Activated CD8-positive, alpha-beta memory T cell treated with anti-CD3 and anti-CD28 coated beads, Interleukin-2, amount 50 U/mL, for 24 hours (primary cell): ENCODE measurements around the gene ST8SIA5.

Experiments used
- DNase-seq: peaks from one replicate; pipeline ENCODE4 v3.0.0-alpha.2; 2020; ENCODE audit errors: extremely low read depth

ST8SIA5 gene

DNA sequence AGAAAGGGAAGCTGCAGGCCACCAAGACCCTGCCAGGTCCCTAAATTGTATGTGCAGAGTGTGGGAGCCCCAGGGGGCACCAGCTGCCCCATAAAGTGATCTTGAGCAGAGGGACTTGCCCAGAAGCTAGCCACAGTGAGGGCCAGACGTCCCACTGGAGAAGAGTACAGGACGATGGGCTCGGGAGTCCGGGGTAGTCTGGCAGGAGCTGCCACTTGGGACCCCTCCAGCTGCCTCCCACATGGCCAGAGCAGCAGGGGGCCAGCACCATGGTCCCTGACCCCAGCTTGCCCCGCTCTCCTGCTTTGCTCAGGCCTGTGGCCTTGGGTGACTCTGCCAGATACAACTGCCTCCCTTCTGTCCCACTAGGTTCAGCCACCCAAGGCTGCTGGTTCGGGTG is 88.2 kb downstream of the ST8SIA5 start:
- no peak for DNase-seq

DNA sequence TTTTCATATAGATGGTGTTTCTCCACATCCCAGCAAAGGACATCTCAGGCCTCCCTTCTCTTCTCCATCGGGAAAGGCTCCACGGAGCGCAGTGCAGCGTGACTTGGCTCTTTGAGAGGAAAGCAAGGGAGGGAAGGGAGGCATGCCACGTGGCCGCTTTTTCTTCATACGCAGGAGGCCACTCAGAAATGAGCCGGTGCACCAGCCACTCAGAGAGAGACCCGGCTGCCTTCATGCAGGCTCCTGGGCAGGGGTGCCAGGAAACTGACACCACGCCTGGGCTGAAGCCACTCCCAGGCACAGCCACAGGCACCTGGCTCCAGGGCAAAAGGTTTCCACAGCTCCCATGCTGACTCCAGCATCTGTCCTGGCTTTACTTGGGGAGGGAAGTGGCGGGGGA is 88.7 kb downstream of the ST8SIA5 start:
- DNase-seq = no peak

DNA sequence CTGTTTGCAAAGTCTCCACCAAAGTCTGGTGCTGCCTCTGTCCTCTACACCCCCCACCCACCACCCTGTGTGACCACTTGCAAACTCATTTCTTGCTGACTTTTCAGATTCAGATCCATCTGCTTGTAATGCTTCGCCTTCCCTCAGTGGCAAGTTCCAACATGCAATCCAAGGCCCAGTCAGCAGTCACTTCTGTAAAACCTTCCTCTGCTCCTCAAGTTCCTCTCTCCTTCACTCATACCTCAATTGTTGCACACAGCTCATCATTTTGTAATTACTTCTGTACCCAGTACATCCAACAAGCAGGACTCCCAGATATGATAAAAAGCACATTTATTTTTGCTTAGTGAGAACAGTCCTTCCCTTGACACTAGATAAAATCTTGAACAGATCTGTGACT is 93.3 kb downstream of the ST8SIA5 start:
- DNase-seq = no peak

DNA sequence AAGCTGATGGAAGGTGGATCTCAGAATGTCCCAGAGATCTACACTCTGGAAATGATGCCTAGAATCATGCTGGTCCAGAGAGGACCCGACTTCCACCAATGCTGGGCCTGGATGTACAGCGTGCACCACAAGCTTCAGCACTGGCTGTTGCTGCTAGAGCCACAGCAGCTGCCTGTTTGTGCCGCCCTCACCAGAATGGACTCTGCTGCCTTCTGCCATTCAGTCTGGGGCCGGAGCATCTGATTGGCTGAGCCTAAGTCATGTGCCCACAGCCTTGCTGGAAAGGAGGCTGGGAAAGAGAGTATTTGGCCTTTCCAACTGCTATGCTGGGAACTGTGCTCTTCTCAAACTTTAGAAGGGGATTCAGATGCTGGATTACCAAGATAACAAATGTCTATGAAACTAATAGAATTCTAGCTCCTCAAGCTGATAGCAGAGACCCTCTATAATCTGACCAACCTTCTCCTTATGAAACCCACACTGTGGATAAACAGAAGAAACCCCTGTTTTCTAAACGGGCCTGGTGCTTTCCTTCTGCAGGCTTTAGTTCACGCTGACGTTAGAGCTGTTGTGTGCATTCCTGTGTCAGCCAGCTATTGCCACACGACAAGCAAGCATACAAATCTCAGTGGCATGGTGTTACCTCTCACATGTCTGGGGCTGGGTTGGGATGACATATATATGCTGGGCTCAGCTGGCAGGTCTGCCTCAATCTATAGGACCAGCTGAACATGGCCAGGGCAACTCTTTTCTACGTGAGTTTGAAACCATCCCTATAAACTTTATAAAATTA is 95.7 kb downstream of the ST8SIA5 start:
- no peak for DNase-seq

DNA sequence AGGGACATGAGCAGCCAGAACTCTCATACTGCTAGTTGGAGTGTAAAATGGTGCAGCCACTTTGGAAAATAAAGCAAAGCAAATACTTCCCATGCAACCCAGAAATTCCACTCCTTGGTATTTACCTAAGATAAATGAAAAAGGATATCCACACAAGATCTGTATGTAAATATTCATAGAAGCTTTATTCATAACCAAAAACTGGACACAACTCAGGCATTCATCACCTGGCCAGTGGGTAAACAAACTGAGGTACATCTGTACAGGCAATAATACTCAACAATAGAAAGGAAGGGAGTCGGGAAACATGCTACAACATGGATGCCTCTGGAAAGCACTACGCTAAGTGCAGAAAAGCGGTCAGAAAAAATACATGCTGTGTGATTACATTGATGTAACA is 97.4 kb downstream of the ST8SIA5 start:
- DNase-seq = no peak

DNA sequence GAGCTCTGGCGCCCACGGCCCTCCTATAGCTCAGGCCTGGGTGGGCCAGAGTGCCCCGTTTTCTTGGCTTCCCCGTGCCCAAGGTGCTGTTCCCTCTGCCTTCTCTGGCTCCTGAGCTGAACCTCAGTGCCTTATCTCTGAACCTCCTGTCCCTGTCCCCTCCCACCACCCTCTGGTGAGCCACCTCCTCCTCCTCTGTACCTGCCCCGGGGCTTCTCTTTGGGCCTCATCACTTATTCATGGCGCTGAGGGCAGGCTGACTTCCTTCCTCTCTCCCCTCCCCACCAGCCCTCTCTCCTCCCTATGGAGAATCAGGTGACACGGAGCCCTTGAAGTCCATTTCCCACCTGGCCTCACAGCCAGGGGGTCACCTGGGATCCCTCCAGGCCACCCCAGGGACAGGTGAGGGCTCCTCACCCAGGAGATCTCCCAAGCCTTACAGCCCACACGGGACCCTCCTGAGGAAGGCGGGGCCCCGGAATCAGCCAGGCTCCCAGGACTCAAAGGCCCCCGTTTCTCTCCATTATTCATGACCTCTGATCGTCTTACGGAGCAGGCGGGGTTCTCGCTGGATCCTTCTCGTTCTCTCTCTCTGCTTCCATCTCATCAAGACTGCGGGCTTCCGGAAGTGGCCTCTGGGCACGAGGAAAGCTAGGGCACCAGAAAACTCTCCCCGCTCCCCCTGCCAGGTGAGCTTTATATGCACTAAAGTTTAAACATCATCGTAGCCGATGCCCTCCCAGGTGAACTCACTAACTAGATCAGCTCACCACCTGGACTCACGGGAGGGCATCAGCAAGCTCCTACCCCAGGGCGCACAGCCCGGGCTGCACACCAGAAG is 99.5 kb downstream of the ST8SIA5 start, which contains the start of gene LOXHD1:
Gene LOXHD1 (minus strand): TSS at position 106 of the 841 bp plus-strand sequence. CDS start 187 bp downstream, outside the sequence.
- DNase-seq = no peak

DNA sequence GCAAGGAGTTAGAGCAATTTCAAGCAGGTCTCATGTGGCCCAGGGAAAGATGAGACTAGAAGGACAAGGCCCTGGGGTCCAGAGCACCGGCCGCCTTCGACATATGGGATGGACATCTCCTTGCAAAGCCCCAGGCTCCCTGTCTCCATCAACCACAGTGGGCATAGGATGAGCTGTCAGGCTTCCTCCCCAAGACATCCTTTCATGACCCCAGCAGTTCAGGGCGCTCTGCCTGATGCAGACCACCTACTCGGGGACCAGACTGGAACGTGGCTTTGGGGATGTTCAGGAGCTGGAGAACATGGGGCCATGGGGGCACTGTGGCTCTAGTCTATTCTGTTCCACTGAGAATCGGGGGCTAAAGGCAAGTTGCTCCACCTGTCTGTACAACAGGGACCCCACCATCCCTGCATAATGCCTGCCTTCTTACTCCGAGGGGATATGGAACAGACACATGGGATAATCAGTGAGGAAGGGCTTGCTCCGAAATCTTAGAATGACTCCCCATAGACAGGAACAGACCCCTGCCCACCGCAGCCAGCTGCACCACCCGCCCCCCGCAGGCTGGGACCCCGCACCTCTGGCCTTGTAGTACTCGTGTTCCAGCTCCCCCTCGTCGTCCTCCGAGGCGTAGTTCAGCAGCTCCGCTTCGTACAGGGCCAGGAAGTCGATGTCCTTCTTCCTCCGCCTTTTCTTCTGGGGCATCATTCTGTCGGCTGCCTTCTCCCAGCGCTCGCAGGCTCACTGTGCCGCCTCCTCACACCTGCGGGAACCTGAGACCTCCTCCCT is 100.3 kb downstream of the ST8SIA5 start:
- DNase-seq = no peak

DNA sequence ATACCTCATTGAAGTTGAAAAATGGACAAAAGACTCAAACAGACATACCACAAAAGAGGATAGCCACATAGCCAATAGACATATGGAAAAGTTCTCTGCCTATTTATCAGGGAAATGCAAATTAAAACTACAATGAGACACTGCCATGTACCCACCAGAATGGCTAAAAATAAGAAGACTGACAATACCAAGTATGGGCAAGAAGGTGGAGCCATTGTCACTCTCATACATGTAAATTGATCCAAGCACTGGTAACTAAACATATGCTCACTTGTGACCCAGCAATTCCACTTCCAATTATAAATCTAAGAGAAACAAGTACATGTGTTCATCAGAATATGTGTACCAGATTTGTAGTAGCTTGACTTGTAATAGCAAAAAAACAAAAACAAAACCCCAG is 104.5 kb downstream of the ST8SIA5 start:
- DNase-seq = no peak

DNA sequence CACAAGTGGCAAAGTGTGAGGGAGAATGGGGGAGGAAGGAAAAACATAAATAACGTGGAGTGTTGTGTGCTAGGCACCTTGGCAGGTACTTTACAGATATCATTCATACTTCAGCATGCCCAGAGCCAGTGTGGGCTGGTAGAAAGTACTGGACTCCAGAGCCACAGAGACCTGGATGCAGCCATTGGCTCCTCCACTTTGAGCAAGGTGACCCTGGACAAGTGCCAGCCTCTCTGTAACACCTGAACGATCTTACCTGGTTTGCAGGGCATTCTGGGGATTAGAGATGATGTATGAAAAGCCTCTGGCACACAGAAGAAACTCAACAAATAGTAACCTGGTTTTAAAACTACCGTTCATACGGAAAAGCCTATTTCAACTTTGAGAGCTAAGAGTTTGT is 106.2 kb downstream of the ST8SIA5 start:
- no peak for DNase-seq

DNA sequence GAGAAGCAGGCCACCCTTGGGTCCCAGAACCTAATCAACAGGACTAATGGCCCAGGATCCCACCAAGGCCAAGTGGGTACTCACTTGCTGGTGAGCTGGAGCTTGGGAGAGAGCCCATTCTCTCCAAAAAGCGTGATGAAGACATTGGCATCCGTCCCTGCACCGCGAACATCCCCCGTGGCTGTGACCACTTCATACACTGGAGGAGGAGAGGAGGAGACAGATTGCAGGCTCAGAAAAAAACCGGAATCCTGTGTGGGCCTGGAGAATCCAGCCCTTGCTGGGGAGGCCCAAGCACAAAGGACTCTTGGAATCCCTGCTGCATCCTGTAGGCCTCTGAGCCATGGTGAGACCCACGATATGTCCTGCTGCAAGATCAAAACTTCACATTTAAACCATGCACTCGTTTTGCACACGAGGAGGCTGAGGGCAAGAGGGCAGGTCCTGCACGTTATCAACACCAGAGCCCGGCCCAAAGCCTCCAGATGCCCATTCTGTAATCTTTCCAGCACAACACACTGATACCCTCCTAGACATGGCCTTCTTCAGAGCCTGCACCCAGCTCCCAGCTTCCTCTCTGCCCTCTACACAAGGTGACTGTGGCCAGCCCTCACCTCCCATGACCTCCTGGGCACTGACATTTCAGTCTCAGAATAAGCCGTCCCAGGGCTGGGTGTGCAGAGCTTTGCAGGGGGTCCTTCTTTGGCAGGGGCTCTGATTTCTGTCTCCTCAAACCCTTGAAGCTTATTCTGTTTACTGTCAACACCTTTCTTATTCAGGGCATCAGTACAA is 107.6 kb downstream of the ST8SIA5 start:
- no peak for DNase-seq

DNA sequence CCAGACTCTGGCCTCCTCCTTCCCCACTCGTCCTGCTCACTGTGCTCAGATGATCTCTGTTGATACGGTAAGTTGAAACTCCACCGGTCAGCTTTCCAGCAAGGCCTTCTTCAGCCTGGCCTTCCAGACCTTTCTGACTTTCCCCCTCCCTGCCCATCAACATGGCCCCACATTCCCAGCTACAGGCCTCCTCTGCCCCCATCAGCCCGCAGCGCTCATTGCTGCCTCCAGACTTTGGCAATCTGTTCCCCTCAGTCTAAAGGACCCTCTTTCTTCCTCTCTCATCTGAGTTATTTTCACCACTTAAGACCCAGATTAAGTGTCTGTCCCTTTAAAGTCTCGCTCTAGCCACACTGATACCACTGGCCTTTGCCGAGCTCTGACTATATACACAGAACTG is 110.4 kb downstream of the ST8SIA5 start:
- no peak for DNase-seq

DNA sequence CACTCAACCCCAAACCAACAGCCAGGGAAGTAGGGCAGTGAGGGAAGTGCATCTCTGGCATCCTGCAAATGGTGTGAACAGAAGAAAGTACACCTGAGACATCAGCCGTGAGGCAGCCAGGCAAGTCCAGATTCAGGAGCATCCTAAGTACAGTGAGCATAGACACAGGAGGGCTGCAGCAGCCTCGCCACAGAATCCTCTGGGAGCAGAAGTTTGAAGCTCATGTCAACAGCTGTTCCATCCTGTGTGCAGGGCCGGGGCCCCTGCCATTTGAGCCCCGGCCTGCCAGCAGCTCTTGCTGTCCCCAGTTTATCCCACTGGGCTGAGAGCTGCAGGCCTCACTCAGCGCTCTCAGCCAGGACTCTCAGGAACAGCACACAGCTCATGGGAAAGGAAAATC is 114.3 kb downstream of the ST8SIA5 start:
- no peak for DNase-seq

DNA sequence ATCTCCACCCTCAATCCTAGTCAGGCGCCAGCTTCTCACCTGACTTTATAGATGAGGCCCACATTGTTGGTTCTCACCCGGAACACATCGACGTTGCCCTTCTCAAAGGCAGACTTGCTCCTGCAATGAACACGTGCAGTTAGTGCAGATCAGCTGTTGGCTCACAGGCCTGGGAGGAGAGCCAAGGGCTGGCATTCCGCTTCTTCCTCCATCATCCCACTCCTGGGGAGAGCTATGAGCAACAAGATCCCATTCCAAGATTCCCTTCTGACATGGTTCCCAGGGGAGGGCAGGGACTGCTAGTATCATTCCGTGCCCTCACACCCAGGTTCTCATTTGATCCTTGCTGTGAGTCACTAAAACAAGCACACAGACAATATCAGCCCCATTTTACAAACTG is 114.9 kb downstream of the ST8SIA5 start:
- DNase-seq = no peak

DNA sequence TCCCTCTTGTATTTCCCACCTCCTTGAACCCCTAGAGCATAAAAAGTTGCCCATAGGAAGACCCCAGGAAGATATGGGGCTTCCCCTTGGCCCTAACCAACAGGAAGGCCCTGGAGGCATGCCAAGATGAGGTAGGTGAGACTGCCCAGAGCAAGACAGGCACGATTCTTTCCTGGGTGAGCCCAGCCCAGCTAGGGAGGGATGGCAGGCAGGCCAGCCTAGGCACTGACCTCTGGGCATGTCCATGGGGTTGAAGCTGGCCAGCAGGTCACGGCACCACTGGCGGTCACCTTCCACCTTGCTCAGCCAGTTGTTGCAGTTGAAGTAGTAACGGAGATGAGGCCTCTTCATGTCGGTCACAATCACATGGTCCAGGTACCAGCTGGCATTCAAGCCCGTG is 117.5 kb downstream of the ST8SIA5 start:
- DNase-seq = no peak

DNA sequence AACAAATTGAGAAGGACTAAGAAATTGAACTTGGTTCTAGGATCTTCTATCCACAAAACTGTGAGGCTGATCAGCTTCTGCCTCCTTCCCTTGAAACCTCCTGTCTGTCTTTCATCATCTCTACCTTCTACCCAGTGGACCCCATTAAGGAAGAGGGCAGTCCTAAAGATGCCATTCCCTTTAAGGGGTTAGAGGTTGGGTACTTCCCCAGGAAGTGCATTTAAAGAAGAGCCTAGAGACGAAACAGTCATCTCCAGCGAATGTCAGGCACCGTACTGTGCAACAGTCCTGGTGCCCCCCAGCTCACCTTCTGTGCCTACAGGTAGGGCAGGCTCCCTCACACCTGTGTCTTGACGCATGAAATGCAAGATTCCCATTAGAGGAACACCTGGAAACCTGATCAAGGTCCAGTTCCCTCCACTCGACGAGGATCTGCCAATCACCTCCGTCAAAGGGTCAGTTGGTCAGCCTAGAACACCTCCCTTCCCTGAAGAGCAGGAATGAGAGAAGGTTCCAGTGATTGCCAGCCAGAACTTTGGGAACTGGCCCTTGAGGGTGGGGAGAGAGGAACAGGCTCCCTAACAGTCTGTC is 120.7 kb downstream of the ST8SIA5 start:
- DNase-seq = no peak

DNA sequence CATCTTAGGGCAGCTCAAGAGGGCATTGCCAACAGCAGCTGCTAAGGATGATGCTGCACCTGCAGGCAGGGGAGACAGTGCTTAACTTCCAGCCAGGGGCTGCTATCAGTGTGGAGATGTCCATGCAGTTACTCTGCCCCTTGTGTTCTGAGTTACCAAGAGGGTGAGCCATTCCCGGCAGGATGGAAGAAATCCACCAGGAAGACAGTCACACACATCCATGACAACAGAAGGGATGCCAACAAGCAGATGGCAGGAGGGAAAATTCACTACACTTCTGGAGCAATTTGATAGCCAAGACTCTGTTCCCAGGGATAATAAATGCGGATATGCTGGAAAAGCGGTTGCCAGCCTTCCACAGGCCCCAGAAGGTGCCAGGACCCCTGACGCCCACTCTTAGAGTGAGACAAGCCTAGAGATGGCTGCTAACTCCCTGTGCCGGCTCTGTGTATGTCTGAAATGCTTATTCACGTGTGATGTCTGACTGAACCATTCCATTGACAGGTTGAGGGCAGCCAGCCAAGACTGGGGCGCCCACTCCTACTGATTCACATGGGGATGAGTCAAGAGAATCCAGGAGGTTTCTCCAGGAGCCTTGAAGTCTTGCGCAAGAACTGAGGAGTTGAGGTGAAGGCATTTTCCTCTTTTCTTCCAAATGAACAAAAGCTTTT is 124.3 kb downstream of the ST8SIA5 start:
- DNase-seq = no peak

DNA sequence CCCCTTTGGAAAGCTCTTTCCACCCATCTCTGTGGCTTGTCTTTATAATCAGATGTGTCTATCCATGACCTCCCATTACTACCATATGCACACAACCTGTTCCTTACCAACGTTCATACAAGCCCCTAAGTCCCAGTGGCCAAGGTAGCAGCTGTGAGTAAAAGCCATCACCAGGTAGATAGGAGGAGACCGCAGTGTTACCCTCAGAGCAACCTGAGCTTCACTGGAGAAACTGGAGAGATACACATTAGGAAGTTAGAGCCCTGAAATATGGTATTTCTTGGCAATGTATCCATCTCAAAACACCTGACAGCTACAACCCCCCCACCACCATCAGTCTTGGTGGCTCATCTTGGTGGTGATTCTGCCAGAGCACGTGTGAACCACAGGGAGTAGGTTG is 125.9 kb downstream of the ST8SIA5 start:
- no peak for DNase-seq

DNA sequence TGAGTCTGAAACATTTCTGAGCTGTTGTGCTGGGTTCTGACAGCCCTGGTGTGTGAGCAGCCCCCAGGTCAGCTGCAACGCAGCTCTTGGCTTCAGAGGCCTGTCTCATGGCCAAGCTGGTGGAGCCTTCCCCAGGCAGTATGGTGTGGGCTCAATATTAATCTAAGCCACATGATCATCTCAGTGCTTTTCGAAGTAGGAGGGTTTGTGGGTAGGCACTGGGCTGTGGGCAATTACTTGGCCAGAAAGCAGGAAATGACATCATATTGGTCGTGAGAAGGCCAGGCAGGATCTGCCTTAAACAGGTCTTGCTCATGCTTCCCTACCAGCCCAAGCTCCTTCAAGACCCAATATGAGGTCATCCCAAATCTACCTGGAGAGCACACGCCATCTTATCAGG is 126.7 kb downstream of the ST8SIA5 start:
- DNase-seq = no peak

DNA sequence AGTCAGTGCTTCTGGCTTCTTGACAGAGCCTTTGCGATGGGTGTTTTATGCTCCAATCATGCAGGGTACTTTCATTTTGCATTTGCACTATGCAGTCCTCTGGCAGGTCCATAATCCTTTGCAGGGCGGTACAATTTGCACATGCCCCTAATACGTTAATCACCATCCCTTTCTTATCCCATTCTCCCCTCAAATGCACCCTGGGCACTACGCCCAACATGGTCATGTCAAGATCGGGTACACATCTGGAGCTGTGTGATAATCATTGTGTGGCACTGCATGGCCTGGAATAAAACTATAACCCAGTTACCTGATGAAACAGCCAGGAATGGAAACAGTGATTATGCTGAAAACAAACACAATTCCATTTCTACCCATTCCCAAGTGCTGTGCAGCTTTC is 127.5 kb downstream of the ST8SIA5 start:
- no peak for DNase-seq

DNA sequence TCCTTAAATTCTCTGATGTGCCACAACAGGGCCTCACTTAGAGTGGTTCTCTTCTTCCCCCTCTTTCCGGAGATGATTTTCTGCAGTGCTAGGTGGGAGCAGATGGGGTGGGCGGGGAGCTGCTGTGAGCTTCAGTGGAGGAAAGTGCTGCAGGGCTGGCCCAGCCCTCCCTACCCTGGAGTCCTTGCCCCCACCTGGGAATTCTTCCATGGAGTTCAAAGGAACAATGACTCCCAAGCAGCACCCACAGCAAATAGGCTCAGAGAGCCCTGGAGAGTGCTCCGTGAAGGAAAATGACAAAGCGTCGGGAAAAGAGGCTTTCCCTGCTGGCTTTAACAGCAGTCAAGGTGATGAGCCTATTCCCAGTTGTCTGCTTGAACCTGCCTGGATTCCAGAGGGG is 128.6 kb downstream of the ST8SIA5 start:
- DNase-seq = no peak

DNA sequence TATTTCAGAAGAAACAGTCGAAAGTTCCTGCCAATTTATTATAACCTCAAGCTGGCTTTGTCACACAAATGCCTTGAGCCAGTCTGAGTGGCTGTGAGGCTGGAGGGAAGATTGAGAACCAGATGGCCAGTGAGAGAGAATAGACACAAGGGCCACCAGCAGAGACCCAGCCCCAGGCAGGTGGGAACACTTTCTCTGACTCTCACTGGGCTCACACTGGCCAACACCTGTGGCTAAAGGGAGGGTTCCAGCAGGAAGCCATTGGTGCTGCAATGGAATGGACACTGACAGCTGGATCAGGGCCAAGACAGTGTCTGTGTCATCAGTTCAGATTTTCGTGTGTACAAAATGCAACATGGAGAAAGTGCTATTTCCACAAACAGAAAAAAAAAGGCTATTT is 129.7 kb downstream of the ST8SIA5 start:
- no peak for DNase-seq
